HepG2 (cell line): Measurements from ENCODE around the gene DSCAML1.

ENCODE experiments used
- AGO2 ChIP-seq: fragments of 200-400 bp; formaldehyde crosslinking; optimal IDR thresholded peaks from 2 replicates; pipeline ENCODE3; 2017; ENCODE audit warnings: mild to moderate bottlenecking, low read depth, low read length, moderate library complexity
- CTCF ChIP-seq: sonication (generic); formaldehyde crosslinking; IDR thresholded peaks from 2 replicates; pipeline ENCODE4 v1.5.0; 2020; ENCODE audit warnings: mild to moderate bottlenecking, missing genetic modification reagents, moderate library complexity
- FOXM1 ChIP-seq: sonication (generic); formaldehyde crosslinking; IDR thresholded peaks from 2 replicates; pipeline ENCODE4 v1.5.0; 2020; ENCODE audit warnings: missing genetic modification reagents
- POLR2AphosphoS5 ChIP-seq: IDR thresholded peaks from 2 replicates; pipeline ENCODE4 v1.6.1; 2012; ENCODE audit warnings: low read depth, low read length
- ZNF121 ChIP-seq: sonication (generic); formaldehyde crosslinking; IDR thresholded peaks from 2 replicates; pipeline ENCODE4 v1.5.0; 2020; ENCODE audit warnings: mild to moderate bottlenecking, missing genetic modification reagents
- ZNF646 ChIP-seq: sonication (generic); formaldehyde crosslinking; IDR thresholded peaks from 2 replicates; pipeline ENCODE4 v1.9.0; 2021; ENCODE audit warnings: mild to moderate bottlenecking, missing genetic modification reagents

- TF ChIP-seq ZNF121 (CRISPR knock-in tag) (no peak), FOXM1 (CRISPR knock-in tag) (no peak), CTCF (no peak), ZNF646 (CRISPR knock-in tag) (no peak), AGO2 (no peak), POLR2AphosphoS5 (no peak)
These were observed 71.8 kb downstream of the DSCAML1 start for GRCh38 chr11:117725048-117725734.
